HEK293 (cell line): ENCODE measurements around the gene TBX1.

Source experiments
- BCL11A ChIP-seq: fragments of 450-650 bp; formaldehyde crosslinking; IDR thresholded peaks from 2 replicates; pipeline ENCODE4 v1.5.1; 2016; ENCODE audit warnings: low read depth, missing biosample characterization, missing genetic modification characterization
- BCL11B ChIP-seq: fragments of 450-650 bp; formaldehyde crosslinking; IDR thresholded peaks from 2 replicates; pipeline ENCODE4 v1.5.1; 2016; ENCODE audit warnings: low read depth, missing biosample characterization, missing genetic modification characterization
- GLIS2 ChIP-seq: fragments of 450-650 bp; formaldehyde crosslinking; IDR thresholded peaks from 2 replicates; pipeline ENCODE4 v1.5.1; 2016; ENCODE audit warnings: missing biosample characterization, missing genetic modification characterization
- ZNF121 ChIP-seq: fragments of 450-650 bp; formaldehyde crosslinking; IDR thresholded peaks from 2 replicates; pipeline ENCODE4 v1.5.1; 2016; ENCODE audit warnings: missing biosample characterization, missing genetic modification characterization
- ZNF274 ChIP-seq, 2 experiments: fragments of 200-500 bp in 1 of 2; fragments of 450-650 bp in 1 of 2; sonication (Bioruptor generic) in 1 of 2; formaldehyde crosslinking in 1 of 2; IDR thresholded peaks; 2 replicates each; pipeline versions ENCODE4 v1.5.1 to v1.6.1; 2014 to 2016; ENCODE audit warnings: borderline replicate concordance in 1 of 2, inconsistent platforms in 1 of 2, low read length in 1 of 2, missing biosample characterization in 1 of 2, missing genetic modification characterization in 1 of 2
- TF ChIP-seq, protein P1 (sequence below): fragments of 450-650 bp; formaldehyde crosslinking; IDR thresholded peaks from 2 replicates; pipeline ENCODE4 v1.5.1; 2016; ENCODE audit warnings: missing biosample characterization, missing genetic modification characterization
- TF ChIP-seq, protein P2 (sequence below): IDR thresholded peaks from 2 replicates; pipeline ENCODE4 v1.6.1; 2011; ENCODE audit warnings: mild to moderate bottlenecking, low read depth, low read length, borderline replicate concordance

DNA sequence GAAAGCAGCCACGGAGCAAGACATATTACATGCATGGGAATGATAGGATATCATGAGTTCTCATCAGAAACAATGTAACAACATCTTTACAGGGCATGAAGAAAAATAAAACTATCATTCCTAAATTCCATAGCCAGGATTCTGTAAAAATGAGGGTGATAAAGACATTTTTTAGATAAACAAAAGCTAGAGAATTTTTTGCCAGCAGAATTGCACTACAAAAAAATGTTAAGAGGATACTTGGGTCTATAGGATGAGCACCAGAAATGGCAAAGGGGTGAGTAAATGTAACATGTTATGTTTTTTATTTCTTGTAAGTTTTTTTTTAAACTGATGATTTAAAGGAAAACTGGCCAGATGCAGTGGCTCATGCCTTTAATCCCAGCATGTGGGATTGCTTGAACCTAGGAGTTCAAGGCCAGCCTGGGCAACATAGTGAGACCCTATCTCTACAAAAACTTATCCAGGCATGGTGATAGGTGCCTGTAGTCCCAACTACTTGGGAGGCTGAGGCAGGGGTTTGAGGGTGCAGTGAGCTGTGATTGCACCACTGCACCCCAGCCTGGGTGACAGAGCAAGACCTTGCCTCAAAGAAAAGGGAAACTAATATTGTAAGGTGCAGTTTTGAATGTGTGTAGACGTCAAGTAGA, 33.2 kb downstream of the TBX1 start:
- no peak for TF ChIP-seq ZNF121 (tag by site-specific recombination)
- TF ChIP-seq, protein P1, sequence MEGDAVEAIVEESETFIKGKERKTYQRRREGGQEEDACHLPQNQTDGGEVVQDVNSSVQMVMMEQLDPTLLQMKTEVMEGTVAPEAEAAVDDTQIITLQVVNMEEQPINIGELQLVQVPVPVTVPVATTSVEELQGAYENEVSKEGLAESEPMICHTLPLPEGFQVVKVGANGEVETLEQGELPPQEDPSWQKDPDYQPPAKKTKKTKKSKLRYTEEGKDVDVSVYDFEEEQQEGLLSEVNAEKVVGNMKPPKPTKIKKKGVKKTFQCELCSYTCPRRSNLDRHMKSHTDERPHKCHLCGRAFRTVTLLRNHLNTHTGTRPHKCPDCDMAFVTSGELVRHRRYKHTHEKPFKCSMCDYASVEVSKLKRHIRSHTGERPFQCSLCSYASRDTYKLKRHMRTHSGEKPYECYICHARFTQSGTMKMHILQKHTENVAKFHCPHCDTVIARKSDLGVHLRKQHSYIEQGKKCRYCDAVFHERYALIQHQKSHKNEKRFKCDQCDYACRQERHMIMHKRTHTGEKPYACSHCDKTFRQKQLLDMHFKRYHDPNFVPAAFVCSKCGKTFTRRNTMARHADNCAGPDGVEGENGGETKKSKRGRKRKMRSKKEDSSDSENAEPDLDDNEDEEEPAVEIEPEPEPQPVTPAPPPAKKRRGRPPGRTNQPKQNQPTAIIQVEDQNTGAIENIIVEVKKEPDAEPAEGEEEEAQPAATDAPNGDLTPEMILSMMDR (tag by site-specific recombination) = no peak
- no peak for TF ChIP-seq BCL11B
- TF ChIP-seq, protein P2, sequence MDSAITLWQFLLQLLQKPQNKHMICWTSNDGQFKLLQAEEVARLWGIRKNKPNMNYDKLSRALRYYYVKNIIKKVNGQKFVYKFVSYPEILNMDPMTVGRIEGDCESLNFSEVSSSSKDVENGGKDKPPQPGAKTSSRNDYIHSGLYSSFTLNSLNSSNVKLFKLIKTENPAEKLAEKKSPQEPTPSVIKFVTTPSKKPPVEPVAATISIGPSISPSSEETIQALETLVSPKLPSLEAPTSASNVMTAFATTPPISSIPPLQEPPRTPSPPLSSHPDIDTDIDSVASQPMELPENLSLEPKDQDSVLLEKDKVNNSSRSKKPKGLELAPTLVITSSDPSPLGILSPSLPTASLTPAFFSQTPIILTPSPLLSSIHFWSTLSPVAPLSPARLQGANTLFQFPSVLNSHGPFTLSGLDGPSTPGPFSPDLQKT = no peak
- no peak for TF ChIP-seq BCL11A (tag by site-specific recombination)
- TF ChIP-seq ZNF274 (IDR thresholded peaks at IDR 0.05; ENCODE audit: low read length) = no peak
- TF ChIP-seq ZNF274 (tag by site-specific recombination; IDR thresholded peaks at IDR 0.05; ENCODE audit: borderline replicate concordance) = no peak
- TF ChIP-seq GLIS2 (tag by site-specific recombination) = no peak
